ENCODE measurements around the gene EIF4E2. TPM values are rescaled to one million over a fixed set of nuclear protein-coding genes. Genes with fewer than 3 reads are reported as not detected.
"Not testable (repeated sequence)": the region's sequence is repeated elsewhere in the genome, so short reads cannot be mapped to it uniquely, and the experiment has no call there.

The EIF4E2 gene
- total RNA-seq, 2 donors from 2014 or later, result 12.2 to 17.4 TPM

- Histone ChIP-seq H3K27me3 (no peaks in the 10 kb centered on the region), H3K36me3 (replicated peaks in 1 of 2; ENCODE audit: insufficient read depth in 1 of 2, low read depth in 2 of 2) (peaks cover 0 to 24% of the 10 kb centered on the region in 2 donors), H3K27ac (no peak overlapping the region), H3K9me3 (no peaks in the 10 kb centered on the region), H3K4me1 (peaks cover 23% of the 10 kb centered on the region), H3K4me3 (no peak overlapping the region)
- no peak for DNase-seq
- intact Hi-C loops (cut with DNase I), result no loop called here
- TF ChIP-seq CTCF (IDR thresholded peaks at IDR 0.05) (no peak), POLR2A (IDR thresholded peaks at IDR 0.05) (no peak)
- no peak for ATAC-seq
Observed at GRCh38 chr2:232567721-232568120, 17.2 kb downstream of the EIF4E2 start.

- Histone ChIP-seq H3K36me3 (replicated peaks in 1 of 2; ENCODE audit: insufficient read depth in 1 of 2, low read depth in 2 of 2) (peaks cover 0 to 24% of the 10 kb centered on the region in 2 donors), H3K4me3 (no peak overlapping the region), H3K27me3 (no peaks in the 10 kb centered on the region), H3K4me1 (peaks cover 23% of the 10 kb centered on the region), H3K9me3 (no peaks in the 10 kb centered on the region), H3K27ac (no peak overlapping the region)
- intact Hi-C loops (cut with DNase I), result no loop called here
- DNase-seq (no peak), ATAC-seq (no peak)
- TF ChIP-seq POLR2A (IDR thresholded peaks at IDR 0.05), result no peak
- no peak for TF ChIP-seq CTCF (IDR thresholded peaks at IDR 0.05)
- 72 to 74% methylated on average over 5 of the region's 5 CpGs for WGBS, 2 donors
Observed at GRCh38 chr2:232568161-232568560, 17.7 kb downstream of the EIF4E2 start.

- ATAC-seq (no peak), DNase-seq (no peak)
- Histone ChIP-seq H3K4me1 (peaks cover 28% of the 10 kb centered on the region), H3K4me3 (no peak overlapping the region), H3K27me3 (no peaks in the 10 kb centered on the region), H3K36me3 (replicated peaks in 1 of 2; ENCODE audit: insufficient read depth in 1 of 2, low read depth in 2 of 2) (peaks cover 0 to 23% of the 10 kb centered on the region in 2 donors), H3K27ac (no peak overlapping the region), H3K9me3 (no peaks in the 10 kb centered on the region)
- 96 to 97% methylated on average over 9 of the region's 9 CpGs for WGBS, 2 donors
- no peak for TF ChIP-seq POLR2A (IDR thresholded peaks at IDR 0.05)
- no peak for TF ChIP-seq CTCF (IDR thresholded peaks at IDR 0.05)
- intact Hi-C loops (cut with DNase I), result no loop called here
Observed at GRCh38 chr2:232569541-232569940, 19.1 kb downstream of the EIF4E2 start.

GRCh38 chr2:232570481-232570880 lies 20.0 kb downstream of the EIF4E2 start:
- H3K9me3 ChIP-seq; DNase-seq; ATAC-seq; H3K4me3 ChIP-seq; intact Hi-C loops (cut with DNase I); H3K27me3 ChIP-seq: not testable (repeated sequence)
- Histone ChIP-seq H3K36me3 (replicated peaks in 1 of 2; ENCODE audit: insufficient read depth in 1 of 2, low read depth in 2 of 2) (peaks cover 0 to 22% of the 10 kb centered on the region in 2 donors), H3K27ac (peak overlapping the region in 2 of 4 donors; percentile 12 to 33), H3K4me1 (peaks cover 28% of the 10 kb centered on the region)
- WGBS, 2 donors, result 96 to 98% methylated on average over 6 of the region's 6 CpGs

GRCh38 chr2:232571026-232571474 lies 20.6 kb downstream of the EIF4E2 start:
- H3K9me3 ChIP-seq, result no peaks in the 10 kb centered on the region
- WGBS, 2 donors, result 69 to 72% methylated on average over 7 of the region's 7 CpGs
- TF ChIP-seq POLR2A (IDR thresholded peaks at IDR 0.05) (no peak), CTCF (IDR thresholded peaks at IDR 0.05) (no peak)
- DNase-seq, result peak in 3 of 4 donors; percentile 20 to 50 (median 22)
- peaks cover 0 to 18% of the 10 kb centered on the region in 2 donors for H3K36me3 ChIP-seq (replicated peaks in 1 of 2; ENCODE audit: insufficient read depth in 1 of 2, low read depth in 2 of 2)
- peaks cover 28% of the 10 kb centered on the region for H3K4me1 ChIP-seq
- intact Hi-C loops (cut with DNase I), result no loop called here
- peak; percentile 62 for ATAC-seq
- no peaks in the 10 kb centered on the region for H3K27me3 ChIP-seq
- peak overlapping the region in 2 of 4 donors; percentile 12 to 33 for H3K27ac ChIP-seq
- no peak overlapping the region for H3K4me3 ChIP-seq
